MCF 10A (cell line): ENCODE data around the gene ZNF668. TPM values are rescaled to one million over a fixed set of nuclear protein-coding genes. Genes with fewer than 3 reads are reported as not detected.
A peak's percentile ranks its signal among the peaks of the same experiment; 100 is the strongest.

Experiments used
- BruUV-seq: library from RNA; stranded (reverse); fragments of 400-500 nt; replicated peaks from 2 replicates; lab custom pipeline; 2021; lab: Mats Ljungman, UMichigan
- CTCF ChIA-PET: fragments of 300-600 bp; sonication (Branson Sonifier 250); formaldehyde crosslinking; extraction: SDS; loops from one replicate; lab custom pipeline; 2021; ENCODE audit warnings: antibody characterized with exemption, inconsistent platforms; lab: Yijun Ruan, JAX
- POLR2A ChIA-PET: fragments of 300-600, 350-650 bp; sonication (Branson Sonifier 250); formaldehyde crosslinking; extraction: SDS; loops from one replicate; lab custom pipeline; 2020; ENCODE audit warnings: antibody characterized with exemption, inconsistent platforms; lab: Yijun Ruan, JAX
- DNase-seq: peaks from one replicate; pipeline ENCODE4 v3.0.0-alpha.2; 2018; ENCODE audit not compliant: unreplicated experiment
- H3K27ac Mint-ChIP-seq: one replicate; pipeline ENCODE4 v1.8.0; 2022; ENCODE audit warnings: mild to moderate bottlenecking, low read depth, mixed read lengths; ENCODE audit not compliant: unreplicated experiment
- H3K27me3 Mint-ChIP-seq: one replicate; pipeline ENCODE4 v1.8.0; 2022; ENCODE audit warnings: mixed read lengths; ENCODE audit not compliant: insufficient read depth, unreplicated experiment
- H3K36me3 Mint-ChIP-seq: one replicate; pipeline ENCODE4 v1.8.0; 2022; ENCODE audit warnings: mild to moderate bottlenecking, moderate library complexity, mixed read lengths; ENCODE audit not compliant: insufficient read depth, unreplicated experiment
- H3K4me1 Mint-ChIP-seq: one replicate; pipeline ENCODE4 v1.8.0; 2022; ENCODE audit warnings: mixed read lengths; ENCODE audit not compliant: insufficient read depth, unreplicated experiment
- H3K4me3 Mint-ChIP-seq: one replicate; pipeline ENCODE4 v1.8.0; 2022; ENCODE audit warnings: mild to moderate bottlenecking, moderate library complexity, mixed read lengths; ENCODE audit not compliant: unreplicated experiment
- H3K9me3 Mint-ChIP-seq: one replicate; pipeline ENCODE4 v1.8.0; 2022; ENCODE audit warnings: mixed read lengths; ENCODE audit not compliant: unreplicated experiment
- CTCF ChIP-seq: fragments of 200-600 bp; IDR thresholded peaks from one replicate; pipeline ENCODE4 v1.8.0; 2022; ENCODE audit warnings: antibody characterized with exemption, mild to moderate bottlenecking; ENCODE audit not compliant: unreplicated experiment
- intact Hi-C: fragments of 100-400 bp; cut with micrococcal nuclease; formaldehyde crosslinking; loops from 2 replicates; pipeline ENCODE4 v1.14.1; 2022
- total RNA-seq: library from RNA; stranded (reverse); gene quantifications from 2 replicates; pipeline ENCODE4 v1.2.3, GENCODE V29; 2022

ZNF668 gene
- total RNA-seq, 1 experiment from 2014 or later, result 11.9 TPM

DNA sequence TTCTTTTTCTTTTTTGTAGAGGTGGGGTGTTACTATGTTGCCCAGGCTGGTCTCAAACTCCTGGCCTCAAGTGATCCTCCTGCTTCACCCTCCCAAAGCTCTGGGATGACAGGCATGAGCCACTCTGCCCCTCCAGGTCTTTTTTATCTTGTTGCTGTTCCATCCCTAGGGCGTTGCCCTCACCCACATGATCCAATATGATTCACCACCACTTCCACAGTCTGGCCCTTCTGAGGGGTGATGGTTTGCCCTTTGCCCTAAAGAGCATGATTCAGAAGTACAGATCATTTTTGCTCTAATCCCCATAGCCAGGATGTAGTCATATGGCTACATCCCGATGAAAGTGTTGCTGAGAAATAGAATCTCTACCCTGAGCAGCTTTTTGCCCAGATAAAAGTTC lies 21.9 kb downstream of the ZNF668 start:
- Mint-ChIP-seq H3K36me3 (peaks cover 10% of the 10 kb centered on the region), H3K9me3 (no peaks in the 10 kb centered on the region), H3K27me3 (no peaks in the 10 kb centered on the region), H3K4me1 (peaks cover 20% of the 10 kb centered on the region), H3K4me3 (no peak overlapping the region), H3K27ac (peak overlapping the region; percentile 73)
- TF ChIP-seq CTCF, result no peak
- ChIA-PET POLR2A (interaction anchor here (1.0 to 1.9 kb wide), 5 partner anchors 9 to 67 kb away, joined by 4 to 12 read pairs (median 6); partner anchors contain the start of genes HSD3B7, ZNF646 and ZNF668), CTCF (interaction anchor here (1.1 kb wide), 1 partner anchor 8 kb away, joined by 3 read pairs; no protein-coding TSS in a partner anchor)
- intact Hi-C loops, result loop anchor here (1.0 kb wide), 3 partner anchors 13 to 21 kb away; partner anchors contain the start of gene STX4
- BruUV-seq, result no TSS peak
- DNase-seq, result peak; percentile 89

DNA sequence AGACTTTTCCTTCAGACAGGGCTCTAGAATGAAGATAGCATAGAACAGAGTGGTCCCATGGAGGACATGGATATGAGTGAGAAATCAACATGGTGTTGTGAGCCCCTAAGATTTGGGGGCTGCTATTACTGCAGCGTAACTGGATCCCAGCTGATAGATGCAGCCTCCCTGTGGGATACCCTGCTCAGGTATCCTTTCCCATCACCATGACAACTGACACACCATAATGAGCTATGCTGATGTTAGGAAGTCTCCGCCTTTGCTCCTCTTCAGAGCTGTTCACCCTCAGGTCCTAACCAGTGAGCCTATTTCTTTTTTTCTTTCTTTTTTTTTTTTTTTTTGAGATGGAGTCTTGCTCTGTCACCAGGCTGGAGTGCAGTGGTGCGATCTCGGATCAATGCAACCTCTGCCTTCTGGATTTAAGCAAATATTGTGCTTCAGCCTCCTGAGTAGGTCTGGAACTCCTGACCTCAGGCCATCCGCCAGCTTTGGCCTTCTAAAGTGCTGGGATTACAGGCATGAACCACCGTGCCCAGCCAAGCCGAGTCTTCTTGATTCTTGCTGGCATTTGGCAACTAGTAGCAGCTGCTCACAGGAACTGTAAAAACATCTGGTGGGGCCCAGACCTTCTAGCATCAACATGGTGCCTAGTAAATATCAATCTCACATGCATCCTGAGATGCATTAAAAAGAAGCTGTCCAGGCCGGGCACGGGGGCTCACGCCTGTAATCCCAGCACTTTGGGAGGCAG lies 23.6 kb downstream of the ZNF668 start:
- POLR2A ChIA-PET, result interaction anchor here (0.5 to 2.3 kb wide), 7 partner anchors 16 to 274 kb away, joined by 3 to 10 read pairs (median 4); partner anchors contain the start of genes SETD1A and STX4
- H3K36me3 Mint-ChIP-seq, result peaks cover 10% of the 10 kb centered on the region
- intact Hi-C loops, result no loop called here
- no peaks in the 10 kb centered on the region for H3K27me3 Mint-ChIP-seq
- no peak overlapping the region for H3K27ac Mint-ChIP-seq
- CTCF ChIA-PET, result interaction anchor here (0.6 to 1.8 kb wide), 5 partner anchors 14 to 126 kb away, joined by 3 to 7 read pairs (median 4); partner anchors contain the start of gene HSD3B7
- H3K4me1 Mint-ChIP-seq, result peaks cover 20% of the 10 kb centered on the region
- no peaks in the 10 kb centered on the region for H3K9me3 Mint-ChIP-seq
- no peak for DNase-seq
- TF ChIP-seq CTCF, result no peak
- no peak overlapping the region for H3K4me3 Mint-ChIP-seq
- no TSS peak for BruUV-seq

DNA sequence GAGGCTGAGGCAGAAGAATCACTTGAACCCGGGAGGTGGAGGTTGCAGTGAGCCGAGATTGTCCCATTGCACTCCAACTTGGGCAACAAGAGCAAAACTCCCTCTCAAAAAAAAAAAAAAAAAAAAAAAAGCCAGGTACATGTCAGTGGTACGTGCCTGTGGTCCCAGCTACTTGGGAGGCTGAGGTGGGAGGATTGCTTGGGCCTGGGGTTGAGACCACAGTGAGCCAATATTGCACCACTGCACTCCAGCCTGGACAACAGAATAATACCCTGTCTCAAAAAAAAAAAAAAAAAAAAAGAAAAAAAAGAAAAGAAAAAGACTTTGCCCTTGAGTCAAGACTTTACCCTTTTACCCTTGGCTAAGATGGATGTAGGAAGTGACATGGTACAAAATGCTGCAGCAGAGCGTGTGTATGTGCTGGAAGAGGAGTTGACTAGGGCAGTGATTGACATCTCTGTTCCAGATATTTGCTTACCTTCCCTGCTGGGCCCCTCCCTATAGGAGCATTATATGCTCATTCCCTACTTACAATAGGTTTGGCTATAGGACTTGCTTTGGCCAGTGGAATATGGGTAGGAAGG lies 30.1 kb downstream of the ZNF668 start:
- DNase-seq, result no peak
- intact Hi-C loops, result no loop called here
- ChIA-PET POLR2A (interaction anchor here (1.1 to 1.2 kb wide), 2 partner anchors 8 to 11 kb away, joined by 5 to 6 read pairs; partner anchors contain the start of gene STX4), CTCF (interaction anchor here (0.9 to 1.0 kb wide), 2 partner anchors 8 to 58 kb away, joined by 3 read pairs; no protein-coding TSS in a partner anchor)
- Mint-ChIP-seq H3K27me3 (no peaks in the 10 kb centered on the region), H3K36me3 (peaks cover 50% of the 10 kb centered on the region), H3K9me3 (no peaks in the 10 kb centered on the region), H3K4me3 (no peak overlapping the region), H3K4me1 (no peaks in the 10 kb centered on the region), H3K27ac (no peak overlapping the region)
- BruUV-seq, result no TSS peak
- no peak for TF ChIP-seq CTCF

DNA sequence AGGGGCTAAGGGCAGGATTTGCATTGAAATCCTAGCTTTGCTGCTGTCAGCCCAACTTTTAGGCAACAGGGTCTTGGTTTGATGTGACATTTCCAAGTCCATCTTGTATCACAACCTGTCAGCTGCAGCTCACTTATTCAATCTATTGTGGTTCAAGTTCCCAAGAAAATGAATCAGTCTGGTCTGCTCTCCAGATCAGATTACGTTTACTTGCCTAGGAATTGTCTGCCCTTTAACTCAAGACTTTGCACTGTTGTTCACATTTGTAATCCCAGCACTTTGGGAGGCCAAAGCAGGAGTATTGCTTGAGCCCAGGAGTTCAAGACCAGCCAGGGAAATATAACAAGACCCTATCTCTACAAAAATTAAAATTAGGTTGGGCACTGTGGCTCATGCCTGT lies 30.7 kb downstream of the ZNF668 start:
- no peak for DNase-seq
- TF ChIP-seq CTCF, result no peak
- Mint-ChIP-seq H3K9me3 (no peaks in the 10 kb centered on the region), H3K4me1 (no peaks in the 10 kb centered on the region), H3K36me3 (peaks cover 57% of the 10 kb centered on the region), H3K27me3 (no peaks in the 10 kb centered on the region), H3K27ac (no peak overlapping the region), H3K4me3 (no peak overlapping the region)
- BruUV-seq, result no TSS peak
- CTCF ChIA-PET, result interaction anchor here (0.9 to 1.0 kb wide), 2 partner anchors 8 to 57 kb away, joined by 3 read pairs; no protein-coding TSS in a partner anchor
- intact Hi-C loops, result no loop called here
- POLR2A ChIA-PET, result interaction anchor here (1.1 kb wide), 1 partner anchor 9 kb away, joined by 6 read pairs; no protein-coding TSS in a partner anchor
